ENCODE data around the gene ENTPD7. TPM values are rescaled to one million over a fixed set of nuclear protein-coding genes. Genes with fewer than 3 reads are reported as not detected.

ENTPD7 gene
- total RNA-seq, 1 donor from 2014 or later: 9.9 TPM

DNA sequence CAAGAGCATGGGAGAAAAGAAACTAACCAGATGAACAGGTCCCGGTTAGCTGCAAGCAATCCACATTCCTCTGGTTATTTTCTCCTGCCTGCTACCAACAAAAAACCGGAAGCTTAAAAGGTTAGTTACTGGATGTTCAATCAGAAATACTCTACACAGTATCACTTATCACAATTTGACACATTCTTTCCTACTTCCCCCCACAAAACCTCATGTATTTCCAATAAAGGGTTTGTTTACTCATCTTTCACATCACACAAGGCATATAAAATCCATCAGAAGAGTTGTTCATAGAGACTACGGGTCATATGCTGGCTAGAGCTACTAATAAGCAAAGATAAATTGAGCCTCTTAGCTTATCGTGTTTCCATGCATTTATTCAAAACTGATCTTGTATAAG is 43.9 kb upstream of the ENTPD7 start:
- no peak overlapping the region for H3K27ac ChIP-seq
- TF ChIP-seq, protein P1, sequence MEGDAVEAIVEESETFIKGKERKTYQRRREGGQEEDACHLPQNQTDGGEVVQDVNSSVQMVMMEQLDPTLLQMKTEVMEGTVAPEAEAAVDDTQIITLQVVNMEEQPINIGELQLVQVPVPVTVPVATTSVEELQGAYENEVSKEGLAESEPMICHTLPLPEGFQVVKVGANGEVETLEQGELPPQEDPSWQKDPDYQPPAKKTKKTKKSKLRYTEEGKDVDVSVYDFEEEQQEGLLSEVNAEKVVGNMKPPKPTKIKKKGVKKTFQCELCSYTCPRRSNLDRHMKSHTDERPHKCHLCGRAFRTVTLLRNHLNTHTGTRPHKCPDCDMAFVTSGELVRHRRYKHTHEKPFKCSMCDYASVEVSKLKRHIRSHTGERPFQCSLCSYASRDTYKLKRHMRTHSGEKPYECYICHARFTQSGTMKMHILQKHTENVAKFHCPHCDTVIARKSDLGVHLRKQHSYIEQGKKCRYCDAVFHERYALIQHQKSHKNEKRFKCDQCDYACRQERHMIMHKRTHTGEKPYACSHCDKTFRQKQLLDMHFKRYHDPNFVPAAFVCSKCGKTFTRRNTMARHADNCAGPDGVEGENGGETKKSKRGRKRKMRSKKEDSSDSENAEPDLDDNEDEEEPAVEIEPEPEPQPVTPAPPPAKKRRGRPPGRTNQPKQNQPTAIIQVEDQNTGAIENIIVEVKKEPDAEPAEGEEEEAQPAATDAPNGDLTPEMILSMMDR (IDR thresholded peaks at IDR 0.05): no peak
- DNase-seq (ENCODE audit: low spot score in 2 of 2): no peak
- H3K27me3 ChIP-seq: no peaks in the 10 kb centered on the region
- H3K4me1 ChIP-seq: peaks cover 2 to 23% of the 10 kb centered on the region in 2 donors
- intact Hi-C loops (cut with DNase I): loop anchor here (10.0 kb wide), 1 partner anchor 569 kb away; the partner anchor contains the start of gene ERLIN1
- H3K36me3 ChIP-seq: peaks cover 15 to 26% of the 10 kb centered on the region in 2 donors
- H3K4me3 ChIP-seq: no peak overlapping the region
- H3K9me3 ChIP-seq: no peaks in the 10 kb centered on the region

DNA sequence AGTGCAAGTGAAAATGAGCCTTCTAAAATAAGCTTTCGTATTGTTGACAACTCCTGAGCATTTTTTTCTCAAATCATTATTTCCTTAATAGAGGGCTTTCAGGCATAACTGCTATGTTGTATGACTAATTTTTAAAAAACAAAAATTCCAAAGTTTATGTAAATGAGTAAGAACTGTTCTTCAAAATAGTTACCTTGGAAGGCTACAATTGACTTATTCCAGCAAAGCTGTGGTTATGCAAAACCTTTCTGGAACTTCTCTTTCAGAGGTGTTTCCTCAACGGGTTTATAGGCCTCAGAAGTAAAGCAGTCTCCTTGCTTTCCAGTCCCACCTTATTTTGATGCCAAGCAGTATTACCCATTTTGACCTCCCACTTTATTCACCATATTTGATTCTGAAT is 41.6 kb upstream of the ENTPD7 start:
- Histone ChIP-seq H3K27ac (no peak overlapping the region), H3K4me1 (peaks cover 2 to 27% of the 10 kb centered on the region in 2 donors), H3K4me3 (peak overlapping the region; percentile 61 to 96), H3K9me3 (no peaks in the 10 kb centered on the region), H3K27me3 (no peaks in the 10 kb centered on the region), H3K36me3 (peaks cover 7 to 14% of the 10 kb centered on the region in 2 donors)
- TF ChIP-seq, protein P1 (IDR thresholded peaks at IDR 0.05): no peak
- DNase-seq (ENCODE audit: low spot score in 2 of 2): no peak
- intact Hi-C loops (cut with DNase I): loop anchor here (10.0 kb wide), 1 partner anchor 567 kb away; the partner anchor contains the start of gene ERLIN1

DNA sequence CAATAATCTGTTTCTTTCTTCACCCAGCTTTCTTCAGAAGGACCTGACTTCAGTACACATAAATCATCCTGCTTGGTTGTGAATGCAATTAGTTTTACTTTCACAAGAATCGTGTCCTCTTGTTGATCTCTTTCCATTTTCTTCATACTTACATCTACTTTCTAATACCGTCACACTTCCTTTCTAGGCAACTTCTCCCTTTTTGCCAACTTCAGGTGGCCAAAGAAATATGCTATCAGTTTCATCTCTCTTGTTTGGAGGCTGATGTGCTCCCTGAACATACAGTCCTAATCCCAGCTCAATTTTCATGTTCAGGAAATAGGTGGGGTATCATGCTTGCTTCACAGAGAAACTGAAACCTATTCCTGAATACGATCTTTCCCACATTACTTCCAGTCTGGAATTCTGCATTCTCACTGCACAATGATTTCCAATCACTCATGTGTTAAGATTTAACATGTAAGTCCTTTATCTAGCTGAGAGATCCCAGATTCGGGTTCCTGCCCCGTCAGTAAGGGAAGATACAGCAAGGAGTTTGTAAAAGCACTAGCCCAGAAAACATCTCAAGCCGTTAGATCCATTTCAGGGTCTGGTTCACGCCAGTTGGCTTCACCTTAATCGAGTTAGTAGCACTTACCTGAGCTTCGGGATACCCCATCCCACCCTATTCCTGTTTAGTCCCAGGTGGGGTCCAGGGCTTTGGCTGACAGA is 40.1 kb upstream of the ENTPD7 start:
- no peaks in the 10 kb centered on the region for H3K27me3 ChIP-seq
- H3K36me3 ChIP-seq: no peaks in the 10 kb centered on the region
- TF ChIP-seq, protein P1 (IDR thresholded peaks at IDR 0.05): no peak
- peak overlapping the region; percentile 80 to 99 for H3K27ac ChIP-seq
- H3K9me3 ChIP-seq: no peaks in the 10 kb centered on the region
- intact Hi-C loops (cut with DNase I): loop anchor here (10.0 kb wide), 1 partner anchor 566 kb away; the partner anchor contains the start of gene ERLIN1
- no peak for DNase-seq (ENCODE audit: low spot score in 2 of 2)
- H3K4me3 ChIP-seq: peak overlapping the region; percentile 61 to 96
- peaks cover 2 to 27% of the 10 kb centered on the region in 2 donors for H3K4me1 ChIP-seq

DNA sequence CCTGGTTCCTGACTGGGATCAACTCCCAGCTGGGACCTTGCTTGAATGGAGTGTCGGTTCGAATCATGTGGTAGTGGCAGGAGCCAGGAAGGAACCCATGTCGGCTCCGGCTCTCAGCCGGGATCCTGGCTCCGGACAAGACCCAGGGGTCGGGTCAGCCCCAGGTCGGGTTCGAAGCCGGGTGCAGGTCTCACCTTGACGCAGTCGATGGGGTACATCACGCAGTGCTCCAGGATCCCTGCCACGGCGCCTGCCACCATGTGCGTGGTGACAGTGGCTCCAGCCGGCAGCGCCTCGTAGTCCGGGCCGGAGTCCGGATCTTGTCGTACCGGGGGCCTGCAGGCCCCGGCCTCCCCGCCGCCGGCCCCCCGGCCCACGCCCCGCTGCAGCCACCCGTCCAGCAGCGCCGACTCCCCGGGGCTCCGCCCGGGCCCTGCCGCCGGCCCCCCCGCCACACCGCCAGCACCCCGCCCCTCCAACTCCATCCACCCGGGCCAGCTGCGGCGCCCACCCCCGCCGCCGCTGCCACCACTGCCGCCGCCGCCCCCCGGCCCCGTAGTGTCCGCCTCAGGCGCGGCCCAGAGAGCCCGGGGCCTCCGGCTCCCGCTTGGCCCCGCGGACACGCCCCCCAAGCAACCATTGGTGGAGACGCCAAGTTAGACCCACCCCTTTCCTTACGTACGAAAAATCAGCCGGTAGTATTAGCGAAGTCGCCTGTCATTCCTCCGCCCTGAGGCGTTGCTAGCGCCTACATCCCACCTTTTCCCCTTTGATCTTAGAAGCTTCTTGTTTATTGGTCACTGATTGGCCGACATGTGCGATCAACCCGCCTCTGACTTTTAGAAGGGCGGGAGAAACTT is 39.2 kb upstream of the ENTPD7 start, which contains the start of gene SLC25A28:
Gene SLC25A28, minus strand, starts transcription at position 589 of the 860 bp plus-strand sequence. Its CDS starts 104 bp downstream, at position 485.
- Histone ChIP-seq H3K9me3 (no peaks in the 10 kb centered on the region), H3K4me1 (peaks cover 2 to 27% of the 10 kb centered on the region in 2 donors), H3K36me3 (no peaks in the 10 kb centered on the region), H3K27me3 (no peaks in the 10 kb centered on the region), H3K27ac (peak within 1 kb of the TSS; percentile 97 to 99), H3K4me3 (peak within 1 kb of the TSS; percentile 61 to 96)
- peak; percentile 94 to 97 for DNase-seq (ENCODE audit: low spot score in 2 of 2)
- intact Hi-C loops (cut with DNase I): loop anchor here (1.0 to 10.0 kb wide), 7 partner anchors 113 to 1175 kb away; partner anchors contain the start of genes BLOC1S2, COX15, CUTC and DNMBP
- TF ChIP-seq, protein P1 (IDR thresholded peaks at IDR 0.05): no peak

DNA sequence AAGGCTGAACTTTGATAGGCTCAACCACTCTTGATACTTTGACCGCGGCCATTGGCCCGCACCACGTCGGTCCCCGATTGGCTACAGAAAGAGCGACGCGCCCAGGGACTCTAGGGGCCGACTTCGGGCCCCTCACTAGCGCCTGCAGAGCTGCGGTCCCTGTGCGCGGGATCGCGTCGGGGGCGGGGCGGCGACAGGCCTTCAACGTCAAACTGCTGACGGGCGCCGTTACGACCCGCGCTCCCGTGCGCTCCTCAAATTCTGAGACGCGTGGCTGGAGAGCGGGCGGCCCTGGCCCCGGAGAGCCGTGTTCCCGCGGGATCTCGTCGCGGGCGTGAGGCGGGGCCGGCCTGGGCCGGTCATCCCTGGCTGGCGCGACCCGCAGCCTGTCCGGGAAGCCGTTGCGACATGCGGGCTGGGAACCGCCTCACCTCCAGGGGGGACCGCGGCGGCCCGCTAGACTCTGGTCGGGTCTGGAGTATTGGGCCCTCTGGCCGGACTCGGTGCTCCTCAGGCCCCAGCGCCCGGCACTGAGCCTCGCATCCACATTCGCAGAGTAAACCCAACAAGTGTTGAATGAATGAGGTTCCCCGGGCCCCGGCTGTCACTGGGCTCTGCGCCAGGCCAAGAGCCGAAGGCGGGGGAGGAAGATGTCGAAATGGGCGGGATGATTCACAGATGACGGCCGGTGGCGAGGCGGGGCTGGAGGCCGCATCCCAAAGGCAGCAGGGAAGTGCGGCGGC is 38.4 kb upstream of the ENTPD7 start:
- Histone ChIP-seq H3K27me3 (no peaks in the 10 kb centered on the region), H3K27ac (peak overlapping the region; percentile 97 to 99), H3K36me3 (no peaks in the 10 kb centered on the region), H3K4me1 (peaks cover 2 to 27% of the 10 kb centered on the region in 2 donors), H3K9me3 (no peaks in the 10 kb centered on the region), H3K4me3 (peak overlapping the region; percentile 61 to 70)
- TF ChIP-seq, protein P1 (IDR thresholded peaks at IDR 0.05): no peak
- DNase-seq (ENCODE audit: low spot score in 2 of 2): peak; percentile 85 to 97
- intact Hi-C loops (cut with DNase I): loop anchor here (1.0 to 10.0 kb wide), 7 partner anchors 38 to 1176 kb away; partner anchors contain the start of genes BLOC1S2, COX15, CUTC and DNMBP

All from ascending aorta (tissue), 2 donors.